Measurements from ENCODE around the gene ABAT. TPM values are rescaled to one million over a fixed set of nuclear protein-coding genes. Genes with fewer than 3 reads are reported as not detected.

The ABAT gene
- total and polyA plus RNA-seq, 2 of the 8 experiments (the other 6 are each of a cell fraction or from before 2014, with no cell fraction given): 6.4 to 8.4 TPM

GRCh38 chr16:8682551-8683259 is 8.3 kb downstream of the ABAT start:
- Histone ChIP-seq H2AFZ (ENCODE audit: low read length) (no peak overlapping the region), H3K4me2 (ENCODE audit: insufficient read depth in 1 of 2, low read depth in 2 of 2, low read length in 2 of 2) (no peak overlapping the region), H3K27me3 (replicated peaks in 1 of 4; ENCODE audit: control insufficient read depth in 3 of 4, extremely low read depth in 1 of 4, insufficient read depth in 3 of 4, low read length in 3 of 4) (no peaks in the 10 kb centered on the region), H2BK12ac (ENCODE audit: low read depth, low read length) (no peak overlapping the region), H3K23ac (ENCODE audit: insufficient read length) (no peak overlapping the region), H3K56ac (replicated peaks; ENCODE audit: insufficient read length, low read depth, low read length) (no peak overlapping the region), H2BK20ac (ENCODE audit: low read length) (no peak overlapping the region), H3K79me2 (ENCODE audit: control insufficient read depth in 1 of 2, insufficient read depth in 2 of 2, low read length in 2 of 2) (no peaks in the 10 kb centered on the region), H3K4me1 (replicated peaks in 1 of 4; ENCODE audit: control insufficient read depth in 3 of 4, insufficient read depth in 4 of 4, low read length in 3 of 4) (peaks cover 0 to 4% (median 3%) of the 10 kb centered on the region in 4 experiments; a peak in 4 of 7 replicates), H4K5ac (ENCODE audit: insufficient read length, low read depth, low read length) (no peak overlapping the region), H2BK15ac (ENCODE audit: low read length) (no peak overlapping the region), H3K23me2 (ENCODE audit: low read depth, low read length) (no peaks in the 10 kb centered on the region), H2BK5ac (ENCODE audit: low read depth, low read length) (no peak overlapping the region), H3K27ac (ENCODE audit: low read depth, low read length) (no peak overlapping the region), H3K9ac (replicated peaks in 1 of 4; ENCODE audit: extremely low read depth in 1 of 4, low read depth in 3 of 4, low read length in 3 of 4) (no peak overlapping the region), H4K91ac (replicated peaks; ENCODE audit: insufficient read length, low read length) (no peak overlapping the region), H3K4ac (replicated peaks; ENCODE audit: insufficient read length, low read depth, low read length) (no peak overlapping the region), H4K20me1 (replicated peaks in 1 of 2; ENCODE audit: control insufficient read depth in 1 of 2, insufficient read depth in 2 of 2, low read length in 2 of 2) (no peaks in the 10 kb centered on the region), H3K4me3 (ENCODE audit: extremely low read depth in 1 of 4, insufficient read depth in 2 of 4, low read depth in 3 of 4, low read length in 4 of 4) (no peak overlapping the region), H3K14ac (ENCODE audit: insufficient read length) (no peak overlapping the region), H2AK5ac (ENCODE audit: low read depth, low read length) (no peak overlapping the region), H3K36me3 (ENCODE audit: control insufficient read depth in 2 of 4, insufficient read depth in 4 of 4, low read length in 3 of 4) (no peaks in the 10 kb centered on the region), H3K9me3 (ENCODE audit: insufficient read depth in 2 of 2, low read depth in 1 of 2, low read length in 1 of 2) (no peaks in the 10 kb centered on the region), H3K18ac (ENCODE audit: extremely low read depth, low read length) (no peak overlapping the region), H2BK120ac (replicated peaks; ENCODE audit: low read depth, low read length) (no peak overlapping the region), H3K79me1 (ENCODE audit: low read depth, low read length) (no peaks in the 10 kb centered on the region), H4K8ac (ENCODE audit: extremely low read depth, insufficient read depth, low read length) (no peak overlapping the region)
- WGBS, 2 experiments (ENCODE audit: extremely low coverage in 1 of 2, insufficient coverage in 1 of 2, insufficient read length in 1 of 2, insufficient replicate concordance in 2 of 2, low coverage in 1 of 2, low lambda C conversion rate in 2 of 2, missing lambda C conversion rate in 1 of 2): 89% methylated on average over 9 of the region's 9 CpGs; no CpG with 5 or more reads in 1 of the 2 experiments
- CTCF ChIA-PET (ENCODE audit: partially characterized antibody): no interaction called here
- FAIRE-seq: no peak
- POLR2A ChIA-PET (ENCODE audit: partially characterized antibody): interaction anchor here (0.8 kb wide), 1 partner anchor 149 kb away, joined by 3 read pairs; no protein-coding TSS in a partner anchor
- DNase-seq (ENCODE audit: low read depth in 1 of 2, low spot score in 2 of 2): no peak
- TF ChIP-seq CTBP2 (IDR thresholded peaks at IDR 0.05; ENCODE audit: borderline replicate concordance, insufficient read depth, insufficient read length, low read length) (no peak), GABPA (IDR thresholded peaks at IDR 0.05; ENCODE audit: borderline replicate concordance, insufficient read depth, low read length) (no peak), RNF2 (IDR thresholded peaks at IDR 0.05; ENCODE audit: borderline replicate concordance, low read depth, low read length, missing control alignments, poor library complexity, severe bottlenecking) (no peak), CBX8 (IDR thresholded peaks at IDR 0.05; ENCODE audit: borderline replicate concordance, low read depth, low read length) (no peak), KDM1A (IDR thresholded peaks at IDR 0.05; ENCODE audit: borderline replicate concordance, low read length) (no peak), EZH2 (IDR thresholded peaks at IDR 0.05; ENCODE audit: low read depth, low read length, severe bottlenecking) (no peak), CTCF (IDR thresholded peaks at IDR 0.05; ENCODE audit: control extremely low read depth in 1 of 3, insufficient read depth in 1 of 3, low read depth in 1 of 3, low read length in 3 of 3) (no peak), SP4 (IDR thresholded peaks at IDR 0.05; ENCODE audit: low read length) (no peak)
